ELR (cell line): ENCODE data around the gene ZSWIM4.
A peak's percentile ranks its signal among the peaks of the same experiment; 100 is the strongest.

Experiments used
- DNase-seq: peaks from one replicate; pipeline ENCODE4 v3.0.0-alpha.2; 2015; ENCODE audit warnings: low read depth

The ZSWIM4 gene

GRCh38 chr19:13872695-13873389 is 77.6 kb downstream of the ZSWIM4 start:
- peak; percentile 25 for DNase-seq

GRCh38 chr19:13873834-13874515 is 78.7 kb downstream of the ZSWIM4 start:
- DNase-seq, result peak; percentile 27

GRCh38 chr19:13875824-13876223 is 80.6 kb downstream of the ZSWIM4 start:
- no peak for DNase-seq

GRCh38 chr19:13876834-13877233 is 81.6 kb downstream of the ZSWIM4 start, which contains the start of gene NANOS3:
TSS of gene NANOS3 (plus strand) at chr19:13877134. CDS start at chr19:13877249, 115 bp downstream.
- DNase-seq, result no peak

GRCh38 chr19:13877303-13877702 is 82.1 kb downstream of the ZSWIM4 start:
- DNase-seq, result no peak

- peak; percentile 98 for DNase-seq
These were observed 85.1 kb downstream of the ZSWIM4 start for GRCh38 chr19:13880059-13881043.

GRCh38 chr19:13881251-13881691 is 86.0 kb downstream of the ZSWIM4 start:
- no peak for DNase-seq
